ENCODE data around the gene ARHGAP40.

Gene ARHGAP40

GRCh38 chr20:38672504-38672903 is 70.9 kb downstream of the ARHGAP40 start:
- Histone ChIP-seq H3K9ac (ENCODE audit: low read length) (no peak overlapping the region), H3K27ac (ENCODE audit: low read depth, low read length) (no peak overlapping the region), H3K4me3 (ENCODE audit: low read depth in 1 of 2, low read length in 2 of 2) (no peak overlapping the region), H3K9me3 (ENCODE audit: low read length) (no peaks in the 10 kb centered on the region), H3K4me1 (ENCODE audit: insufficient read depth, low read length) (peaks cover 6% of the 10 kb centered on the region), H3K36me3 (ENCODE audit: insufficient read depth, low read length) (no peaks in the 10 kb centered on the region), H3K27me3 (ENCODE audit: control insufficient read depth in 1 of 2, insufficient read depth in 2 of 2, low read length in 2 of 2) (peaks cover 24 to 49% of the 10 kb centered on the region in 2 donors)

- peaks cover 24 to 44% of the 10 kb centered on the region in 2 donors for H3K27me3 ChIP-seq (ENCODE audit: control insufficient read depth in 1 of 2, insufficient read depth in 2 of 2, low read length in 2 of 2)
- H3K4me1 ChIP-seq (ENCODE audit: insufficient read depth, low read length): peaks cover 6% of the 10 kb centered on the region
- no peak overlapping the region for H3K27ac ChIP-seq (ENCODE audit: low read depth, low read length)
- H3K4me3 ChIP-seq (ENCODE audit: low read depth in 1 of 2, low read length in 2 of 2): no peak overlapping the region
- no peak overlapping the region for H3K9ac ChIP-seq (ENCODE audit: low read length)
- no peaks in the 10 kb centered on the region for H3K9me3 ChIP-seq (ENCODE audit: low read length)
- H3K36me3 ChIP-seq (ENCODE audit: insufficient read depth, low read length): no peaks in the 10 kb centered on the region
Measured at GRCh38 chr20:38673261-38673660, 71.7 kb downstream of the ARHGAP40 start.

GRCh38 chr20:38673725-38674091 is 72.1 kb downstream of the ARHGAP40 start:
- peaks cover 24 to 44% of the 10 kb centered on the region in 2 donors for H3K27me3 ChIP-seq (ENCODE audit: control insufficient read depth in 1 of 2, insufficient read depth in 2 of 2, low read length in 2 of 2)
- no peak overlapping the region for H3K9ac ChIP-seq (ENCODE audit: low read length)
- no peak overlapping the region for H3K27ac ChIP-seq (ENCODE audit: low read depth, low read length)
- H3K9me3 ChIP-seq (ENCODE audit: low read length): no peaks in the 10 kb centered on the region
- H3K4me1 ChIP-seq (ENCODE audit: insufficient read depth, low read length): peaks cover 6% of the 10 kb centered on the region
- H3K4me3 ChIP-seq (ENCODE audit: low read depth in 1 of 2, low read length in 2 of 2): peak overlapping the region; percentile 32 to 50
- H3K36me3 ChIP-seq (ENCODE audit: insufficient read depth, low read length): no peaks in the 10 kb centered on the region

DNA sequence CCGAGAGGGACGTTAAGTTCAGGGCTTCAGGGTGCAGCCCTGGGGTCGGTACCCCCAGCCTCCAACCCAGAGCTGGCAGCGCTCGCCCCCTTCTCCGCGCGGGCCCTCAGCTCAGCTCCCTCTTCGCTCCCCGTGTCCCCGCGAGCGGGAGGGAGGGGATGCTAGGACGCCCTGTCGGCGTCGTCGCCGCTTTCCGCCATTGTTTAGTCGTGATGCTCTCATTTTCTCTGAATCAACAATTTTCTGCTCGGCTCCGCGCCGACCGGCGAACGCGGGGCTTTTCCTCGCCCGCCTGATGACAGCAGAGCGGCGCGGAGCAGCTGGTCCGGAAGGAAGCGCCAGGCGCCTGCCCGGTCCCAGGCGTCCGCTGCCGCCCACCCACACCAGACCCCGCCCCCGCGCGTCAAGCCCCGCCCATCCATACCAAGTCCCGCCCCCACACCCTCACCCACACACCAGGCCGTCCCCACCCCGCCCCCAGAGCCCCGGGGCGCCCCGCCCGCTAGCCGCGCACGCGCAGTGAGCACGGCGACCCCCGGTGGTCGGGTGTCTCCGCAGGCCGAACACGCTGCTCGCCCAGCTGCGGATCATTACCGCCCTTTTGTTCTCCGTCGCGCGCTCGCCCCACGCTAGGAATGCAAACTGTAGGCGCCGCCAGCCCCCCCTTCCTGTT is 72.6 kb downstream of the ARHGAP40 start:
- H3K36me3 ChIP-seq (ENCODE audit: insufficient read depth, low read length): no peaks in the 10 kb centered on the region
- no peak overlapping the region for H3K9ac ChIP-seq (ENCODE audit: low read length)
- H3K27me3 ChIP-seq (ENCODE audit: control insufficient read depth in 1 of 2, insufficient read depth in 2 of 2, low read length in 2 of 2): peaks cover 19 to 44% of the 10 kb centered on the region in 2 donors
- no peak overlapping the region for H3K27ac ChIP-seq (ENCODE audit: low read depth, low read length)
- H3K9me3 ChIP-seq (ENCODE audit: low read length): no peaks in the 10 kb centered on the region
- peak overlapping the region; percentile 32 to 50 for H3K4me3 ChIP-seq (ENCODE audit: low read depth in 1 of 2, low read length in 2 of 2)
- H3K4me1 ChIP-seq (ENCODE audit: insufficient read depth, low read length): peaks cover 6% of the 10 kb centered on the region

GRCh38 chr20:38674765-38675133 is 73.1 kb downstream of the ARHGAP40 start:
- no peak overlapping the region for H3K9ac ChIP-seq (ENCODE audit: low read length)
- H3K4me3 ChIP-seq (ENCODE audit: low read depth in 1 of 2, low read length in 2 of 2): no peak overlapping the region
- peaks cover 6% of the 10 kb centered on the region for H3K4me1 ChIP-seq (ENCODE audit: insufficient read depth, low read length)
- no peak overlapping the region for H3K27ac ChIP-seq (ENCODE audit: low read depth, low read length)
- H3K27me3 ChIP-seq (ENCODE audit: control insufficient read depth in 1 of 2, insufficient read depth in 2 of 2, low read length in 2 of 2): peaks cover 18 to 44% of the 10 kb centered on the region in 2 donors
- H3K9me3 ChIP-seq (ENCODE audit: low read length): no peaks in the 10 kb centered on the region
- no peaks in the 10 kb centered on the region for H3K36me3 ChIP-seq (ENCODE audit: insufficient read depth, low read length)

GRCh38 chr20:38676576-38676975 is 75.0 kb downstream of the ARHGAP40 start:
- H3K36me3 ChIP-seq (ENCODE audit: insufficient read depth, low read length): no peaks in the 10 kb centered on the region
- H3K4me1 ChIP-seq (ENCODE audit: insufficient read depth, low read length): peaks cover 6% of the 10 kb centered on the region
- no peaks in the 10 kb centered on the region for H3K9me3 ChIP-seq (ENCODE audit: low read length)
- H3K9ac ChIP-seq (ENCODE audit: low read length): no peak overlapping the region
- H3K27me3 ChIP-seq (ENCODE audit: control insufficient read depth in 1 of 2, insufficient read depth in 2 of 2, low read length in 2 of 2): peaks cover 18 to 40% of the 10 kb centered on the region in 2 donors
- H3K4me3 ChIP-seq (ENCODE audit: low read depth in 1 of 2, low read length in 2 of 2): no peak overlapping the region
- no peak overlapping the region for H3K27ac ChIP-seq (ENCODE audit: low read depth, low read length)

DNA sequence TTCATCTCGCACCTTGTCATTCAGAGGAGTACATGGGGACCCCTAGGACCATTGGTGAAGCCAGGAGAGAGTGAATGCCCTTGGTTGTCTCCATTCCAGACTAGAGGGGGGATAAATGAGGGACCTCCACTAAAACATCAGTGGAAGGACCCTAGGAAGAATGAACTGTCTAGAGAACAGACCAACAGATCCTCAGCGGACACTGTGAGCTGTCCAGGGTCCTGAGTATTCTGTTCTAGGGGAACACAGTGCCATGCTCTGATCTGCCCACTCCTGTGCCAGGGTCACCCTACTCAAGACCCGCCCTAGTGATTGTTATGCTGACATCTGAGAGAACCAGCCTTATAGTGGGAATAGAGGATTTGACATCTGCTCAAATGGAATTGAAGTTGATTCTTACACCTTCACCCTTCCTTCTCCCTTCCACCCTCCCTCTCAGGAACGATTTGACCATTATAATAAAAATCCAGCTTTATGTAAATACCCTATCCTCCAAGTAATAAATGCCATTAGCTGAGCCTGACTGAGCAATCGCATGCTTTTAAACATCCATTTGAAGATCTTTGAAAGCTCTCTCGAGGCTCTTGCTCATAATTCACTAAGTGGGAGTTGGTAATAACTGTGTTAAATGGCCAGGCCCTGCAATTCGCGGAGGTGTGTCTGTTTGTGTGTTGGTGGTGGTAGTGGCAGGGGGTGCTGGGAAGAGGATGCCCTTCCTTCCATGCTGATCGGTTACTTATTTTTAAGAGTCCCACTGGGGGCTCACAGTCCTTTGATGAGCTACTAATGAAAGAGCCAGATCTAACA is 79.1 kb downstream of the ARHGAP40 start:
- H3K4me1 ChIP-seq (ENCODE audit: insufficient read depth, low read length): no peaks in the 10 kb centered on the region
- H3K27me3 ChIP-seq (ENCODE audit: control insufficient read depth in 1 of 2, insufficient read depth in 2 of 2, low read length in 2 of 2): peaks cover 0 to 6% of the 10 kb centered on the region in 2 donors
- H3K9ac ChIP-seq (ENCODE audit: low read length): no peak overlapping the region
- no peak overlapping the region for H3K27ac ChIP-seq (ENCODE audit: low read depth, low read length)
- H3K36me3 ChIP-seq (ENCODE audit: insufficient read depth, low read length): no peaks in the 10 kb centered on the region
- H3K4me3 ChIP-seq (ENCODE audit: low read depth in 1 of 2, low read length in 2 of 2): no peak overlapping the region
- H3K9me3 ChIP-seq (ENCODE audit: low read length): no peaks in the 10 kb centered on the region

DNA sequence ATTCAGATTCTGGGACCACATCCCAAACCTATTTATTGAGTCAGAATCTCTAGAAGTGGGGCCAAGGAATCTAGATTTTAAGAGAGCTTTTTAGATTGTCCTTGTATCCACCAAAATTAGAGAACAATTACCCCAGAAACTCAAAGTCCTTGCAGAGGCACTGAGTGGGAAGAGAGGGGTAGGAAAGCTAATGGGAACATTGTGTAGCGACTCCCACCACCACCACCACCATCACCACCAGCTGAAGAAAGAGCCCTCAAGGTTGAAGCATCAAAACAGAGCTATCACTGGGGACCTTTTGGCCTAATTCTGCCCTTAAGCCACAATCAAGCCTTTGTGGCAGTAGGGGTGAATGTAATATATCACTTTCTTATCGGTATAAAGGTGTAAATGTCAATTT is 83.7 kb downstream of the ARHGAP40 start:
- Histone ChIP-seq H3K9ac (ENCODE audit: low read length) (no peak overlapping the region), H3K27me3 (ENCODE audit: control insufficient read depth in 1 of 2, insufficient read depth in 2 of 2, low read length in 2 of 2) (peaks cover 0 to 6% of the 10 kb centered on the region in 2 donors), H3K4me1 (ENCODE audit: insufficient read depth, low read length) (no peaks in the 10 kb centered on the region), H3K4me3 (ENCODE audit: low read depth in 1 of 2, low read length in 2 of 2) (no peak overlapping the region), H3K9me3 (ENCODE audit: low read length) (no peaks in the 10 kb centered on the region), H3K36me3 (ENCODE audit: insufficient read depth, low read length) (no peaks in the 10 kb centered on the region), H3K27ac (ENCODE audit: low read depth, low read length) (no peak overlapping the region)

GRCh38 chr20:38685853-38686473 is 84.4 kb downstream of the ARHGAP40 start:
- no peaks in the 10 kb centered on the region for H3K9me3 ChIP-seq (ENCODE audit: low read length)
- no peak overlapping the region for H3K9ac ChIP-seq (ENCODE audit: low read length)
- H3K36me3 ChIP-seq (ENCODE audit: insufficient read depth, low read length): no peaks in the 10 kb centered on the region
- no peak overlapping the region for H3K4me3 ChIP-seq (ENCODE audit: low read depth in 1 of 2, low read length in 2 of 2)
- H3K27me3 ChIP-seq (ENCODE audit: control insufficient read depth in 1 of 2, insufficient read depth in 2 of 2, low read length in 2 of 2): peaks cover 0 to 6% of the 10 kb centered on the region in 2 donors
- no peaks in the 10 kb centered on the region for H3K4me1 ChIP-seq (ENCODE audit: insufficient read depth, low read length)
- no peak overlapping the region for H3K27ac ChIP-seq (ENCODE audit: low read depth, low read length)

DNA sequence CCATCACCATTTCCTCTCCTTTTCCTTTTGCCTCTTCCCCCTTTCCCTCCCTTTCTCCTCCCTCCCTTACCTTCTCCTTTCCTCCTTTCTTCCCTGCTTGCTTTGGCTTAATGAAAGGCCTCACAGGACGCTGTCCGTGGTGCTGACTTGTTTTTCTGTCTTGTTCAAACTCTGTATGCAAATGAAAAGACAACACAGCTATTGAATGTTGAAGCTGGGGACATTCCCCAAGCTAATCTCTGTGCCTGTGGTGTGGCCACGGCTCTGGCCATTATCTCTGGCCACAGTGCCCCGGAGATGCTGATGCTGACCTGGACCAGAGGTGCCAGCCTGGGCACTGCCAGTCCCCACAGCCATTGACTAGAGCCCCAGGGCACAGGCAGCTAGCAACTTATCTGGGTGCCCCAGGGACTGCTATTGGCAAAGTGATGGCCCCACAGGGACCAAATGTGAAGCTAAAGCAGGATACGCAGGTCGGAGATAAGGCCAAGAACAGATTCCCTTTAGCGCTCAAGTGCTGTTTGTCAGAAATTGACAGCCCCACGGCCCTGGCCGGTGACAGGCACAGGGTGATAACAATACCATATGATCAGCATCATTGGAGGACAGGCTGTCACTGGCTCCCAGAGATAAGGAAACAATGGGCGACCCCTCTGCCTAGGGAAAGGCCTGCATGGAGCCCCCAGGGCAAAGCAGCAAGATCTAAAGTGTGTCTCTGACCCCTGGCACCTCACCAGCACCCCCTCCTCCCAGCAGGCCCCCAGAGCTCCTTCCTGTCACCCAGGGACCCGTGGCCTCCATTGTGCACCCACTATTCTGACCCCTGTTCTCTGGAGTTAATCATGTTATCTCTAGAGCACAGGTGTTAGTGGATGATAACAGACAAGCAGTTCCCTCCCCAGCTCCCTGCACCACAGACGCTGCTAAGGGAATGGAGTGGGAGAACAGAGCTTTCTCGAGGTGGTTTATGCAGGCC is 91.1 kb downstream of the ARHGAP40 start:
- Histone ChIP-seq H3K4me1 (ENCODE audit: insufficient read depth, low read length) (no peaks in the 10 kb centered on the region), H3K27ac (ENCODE audit: low read depth, low read length) (no peak overlapping the region), H3K9me3 (ENCODE audit: low read length) (no peaks in the 10 kb centered on the region), H3K9ac (ENCODE audit: low read length) (no peak overlapping the region), H3K4me3 (ENCODE audit: low read depth in 1 of 2, low read length in 2 of 2) (no peak overlapping the region), H3K27me3 (ENCODE audit: control insufficient read depth in 1 of 2, insufficient read depth in 2 of 2, low read length in 2 of 2) (no peaks in the 10 kb centered on the region), H3K36me3 (ENCODE audit: insufficient read depth, low read length) (no peaks in the 10 kb centered on the region)

DNA sequence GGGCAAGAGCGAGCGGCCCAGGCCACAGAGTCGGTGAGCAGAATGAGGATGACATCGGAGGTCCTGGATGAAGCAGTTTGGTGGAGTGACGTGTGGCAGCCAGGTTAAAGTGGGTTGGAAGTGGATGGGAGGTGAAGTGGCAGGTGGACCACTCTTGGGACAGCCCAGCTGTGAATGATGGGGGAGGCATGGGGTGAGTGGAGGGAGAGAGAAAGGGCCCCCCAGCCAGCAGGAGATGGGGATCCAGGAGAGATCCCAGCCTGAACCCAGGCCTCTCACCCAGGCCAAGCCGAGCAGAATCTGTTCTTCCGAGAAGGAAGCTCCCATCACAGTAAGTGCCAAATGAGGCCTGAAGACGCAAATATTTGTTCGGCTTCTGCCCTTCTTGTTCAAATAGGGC is 95.7 kb downstream of the ARHGAP40 start:
- Histone ChIP-seq H3K9me3 (ENCODE audit: low read length) (no peaks in the 10 kb centered on the region), H3K36me3 (ENCODE audit: insufficient read depth, low read length) (no peaks in the 10 kb centered on the region), H3K27ac (ENCODE audit: low read depth, low read length) (no peak overlapping the region), H3K4me3 (ENCODE audit: low read depth in 1 of 2, low read length in 2 of 2) (no peak overlapping the region), H3K9ac (ENCODE audit: low read length) (no peak overlapping the region), H3K27me3 (ENCODE audit: control insufficient read depth in 1 of 2, insufficient read depth in 2 of 2, low read length in 2 of 2) (peaks cover 0 to 9% of the 10 kb centered on the region in 2 donors), H3K4me1 (ENCODE audit: insufficient read depth, low read length) (no peaks in the 10 kb centered on the region)

Data from muscle layer of colon (tissue), 2 donors.